A172 (cell line): Measurements from ENCODE around the gene C1orf74. TPM values are rescaled to one million over a fixed set of nuclear protein-coding genes. Genes with fewer than 3 reads are reported as not detected.
A peak's percentile ranks its signal among the peaks of the same experiment; 100 is the strongest.

Experiments
- DNase-seq: peaks from one replicate; pipeline ENCODE4 v3.0.0-alpha.2; 2015; ENCODE audit warnings: low spot score
- total RNA-seq: library from RNA; depleted of rRNA; stranded (reverse); fragments of >200 nt; shearing (Covaris generic); gene quantifications from 2 replicates; pipeline ENCODE4 v1.2.3, GENCODE V29; 2014; rRNA removed

The C1orf74 gene
- total RNA-seq, 1 experiment from 2014 or later: 5.0 TPM

DNA sequence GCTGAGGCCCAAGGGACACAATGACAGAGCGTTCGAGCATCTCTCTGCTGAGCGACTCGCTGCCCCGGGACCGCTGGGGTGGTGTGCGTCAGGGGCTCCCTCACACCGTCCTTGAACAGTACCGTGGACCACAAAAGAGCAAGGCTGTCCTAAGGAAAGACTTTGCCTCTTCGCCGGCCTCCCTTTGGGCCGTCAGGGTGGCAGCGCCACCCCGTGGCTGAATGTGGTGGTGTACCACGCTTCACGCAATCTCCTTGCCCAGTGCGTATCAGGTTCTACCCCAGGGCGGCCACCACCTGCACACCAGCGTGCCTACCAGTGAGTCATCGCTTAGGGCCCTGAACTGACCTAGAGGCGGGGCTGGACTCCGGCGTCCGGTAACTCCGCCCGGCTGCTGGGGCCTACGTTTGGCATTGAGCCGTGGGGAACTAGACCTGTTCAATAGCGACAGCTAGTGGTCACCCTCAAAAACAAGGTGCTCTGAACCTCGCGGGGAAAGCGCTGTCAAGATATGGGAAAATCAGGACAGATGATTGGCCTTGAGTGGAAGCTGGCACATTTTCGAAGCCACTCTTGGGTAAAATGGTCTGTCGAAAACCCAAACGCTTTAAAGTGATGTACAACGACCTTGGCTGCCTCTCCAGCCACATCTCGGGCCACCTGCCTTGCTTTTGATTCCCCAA, 36.6 kb downstream of the C1orf74 start:
- DNase-seq: peak; percentile 98

DNA sequence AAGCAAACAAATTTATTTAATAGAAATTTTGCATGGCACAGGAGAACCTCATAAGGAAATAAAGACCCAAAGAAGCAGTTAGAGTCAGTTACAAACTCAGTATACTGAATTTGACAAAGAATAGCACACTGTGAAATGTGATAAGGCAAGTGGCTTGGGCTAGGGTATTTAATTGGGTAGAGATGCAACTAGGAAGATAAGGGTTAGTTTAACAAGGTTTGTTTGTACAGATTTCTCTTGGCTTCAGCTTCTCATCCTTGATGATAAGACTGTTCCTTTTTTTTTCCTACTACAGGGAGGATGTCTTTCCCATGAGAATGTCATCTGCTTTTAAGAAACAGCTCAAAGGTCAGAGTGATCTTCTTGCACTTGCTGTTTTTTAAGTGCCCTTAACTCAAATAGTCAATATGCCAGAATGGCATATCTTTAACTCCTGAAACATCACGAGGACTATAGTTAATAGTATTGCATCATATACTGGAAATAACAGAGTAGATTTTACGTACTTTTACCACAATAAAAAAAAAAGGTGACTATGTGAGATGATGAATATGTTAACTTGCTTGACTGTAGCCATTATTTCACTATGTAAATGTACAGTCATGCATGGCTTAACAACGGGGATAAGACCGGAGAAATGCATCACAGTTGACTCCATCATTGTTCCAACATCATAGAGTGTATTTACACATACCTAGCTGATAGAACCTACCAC, 37.8 kb downstream of the C1orf74 start:
- DNase-seq: no peak

DNA sequence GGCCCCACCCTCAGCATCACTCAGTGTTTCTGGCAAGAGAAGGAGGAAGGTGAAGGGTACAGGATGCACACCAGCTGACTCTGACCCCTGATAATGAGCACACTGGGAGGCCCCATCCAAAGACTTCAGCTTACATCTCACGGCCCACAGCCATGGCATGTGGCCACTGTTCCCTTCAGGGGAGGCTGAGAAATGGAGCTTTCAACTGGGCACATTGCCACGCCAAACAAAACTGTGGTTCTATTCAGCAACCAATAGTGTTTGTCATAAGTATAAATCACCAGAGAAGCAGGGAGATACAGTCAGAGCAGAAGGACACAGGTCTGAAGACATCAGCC, 41.2 kb downstream of the C1orf74 start:
- peak; percentile 72 for DNase-seq

- peak; percentile 42 for DNase-seq
Observed at GRCh38 chr1:209742409-209743144, 41.8 kb downstream of the C1orf74 start.

- DNase-seq: no peak
Observed at GRCh38 chr1:209741889-209742288, 42.5 kb downstream of the C1orf74 start.

DNA sequence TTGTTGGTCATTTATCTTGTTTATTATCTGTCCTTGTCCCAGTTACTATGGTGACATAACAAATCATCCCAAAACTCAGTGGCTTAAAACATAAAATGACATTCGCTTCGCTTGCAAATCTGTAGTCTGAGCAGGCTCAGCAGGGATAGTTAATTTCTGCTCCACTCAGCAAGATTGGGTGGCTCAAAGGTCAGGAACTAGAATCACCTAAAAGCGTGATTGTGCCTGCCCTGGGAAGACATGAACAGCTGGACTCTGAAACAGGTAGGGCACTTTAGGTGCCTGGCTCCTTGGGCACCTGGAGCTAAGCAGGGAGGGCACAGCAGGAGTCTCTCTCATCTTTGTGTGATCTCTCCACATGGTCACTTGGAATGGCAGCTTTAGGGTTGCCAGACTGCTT, 43.2 kb downstream of the C1orf74 start:
- no peak for DNase-seq

DNA sequence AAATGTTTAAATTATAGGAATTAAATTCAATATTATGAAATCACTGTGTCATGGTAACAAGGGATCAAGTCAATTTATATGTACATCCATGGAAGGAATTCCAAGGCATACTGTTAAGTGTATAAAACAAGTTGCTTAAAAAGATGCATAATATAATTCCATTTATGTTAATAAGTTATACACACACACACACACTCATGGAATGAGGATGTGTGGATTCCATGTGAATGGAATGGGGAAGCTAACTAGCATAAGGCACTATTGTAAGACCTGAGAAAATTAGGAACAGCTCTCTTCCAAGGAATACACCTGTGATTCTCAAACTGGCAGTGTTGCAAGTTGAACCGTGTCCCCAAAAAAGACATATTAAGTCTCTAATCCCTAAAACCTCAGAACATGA, 46.1 kb downstream of the C1orf74 start:
- DNase-seq: no peak

DNA sequence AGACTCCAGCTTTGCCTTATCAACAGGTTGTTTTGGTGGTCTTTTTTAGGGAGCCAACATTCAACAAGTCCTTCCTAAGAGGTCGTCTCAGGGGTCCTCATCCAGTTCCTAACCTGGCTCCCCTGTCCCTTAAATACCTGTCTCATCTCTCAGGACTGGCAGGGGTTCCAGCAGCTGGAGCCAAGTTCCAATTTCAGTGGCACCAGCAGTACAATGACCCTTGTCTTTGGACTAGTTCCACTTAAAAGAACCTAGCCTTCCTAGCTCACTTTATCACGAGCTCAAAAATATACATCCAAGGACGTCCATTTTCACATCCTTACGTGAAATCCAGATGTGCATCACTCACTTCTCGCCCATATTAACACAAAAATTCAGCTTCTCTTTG, 47.2 kb downstream of the C1orf74 start:
- no peak for DNase-seq

- no peak for DNase-seq
Observed at GRCh38 chr1:209736490-209737117, 47.8 kb downstream of the C1orf74 start.

- peak; percentile 35 for DNase-seq
Observed at GRCh38 chr1:209733409-209734192, 50.8 kb downstream of the C1orf74 start.

DNA sequence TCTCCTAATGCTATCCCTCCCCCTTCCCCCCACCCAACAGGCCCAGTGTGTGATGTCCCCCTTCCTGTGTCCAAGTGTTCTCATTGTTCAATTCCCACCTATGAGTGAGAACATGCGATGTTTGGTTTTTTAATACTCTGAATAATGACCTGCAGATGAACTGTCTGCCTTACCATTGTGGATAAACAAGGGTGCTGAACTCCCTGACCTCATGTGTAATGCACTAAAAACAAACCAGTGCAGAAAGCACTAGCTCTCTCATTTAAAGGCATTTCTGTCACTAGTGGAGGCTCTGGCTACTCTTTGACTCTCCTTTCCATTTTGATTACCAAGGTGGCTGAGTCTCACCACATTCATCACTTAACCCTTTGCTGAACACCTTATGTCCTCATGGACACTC, 51.6 kb downstream of the C1orf74 start:
- DNase-seq: no peak

DNA sequence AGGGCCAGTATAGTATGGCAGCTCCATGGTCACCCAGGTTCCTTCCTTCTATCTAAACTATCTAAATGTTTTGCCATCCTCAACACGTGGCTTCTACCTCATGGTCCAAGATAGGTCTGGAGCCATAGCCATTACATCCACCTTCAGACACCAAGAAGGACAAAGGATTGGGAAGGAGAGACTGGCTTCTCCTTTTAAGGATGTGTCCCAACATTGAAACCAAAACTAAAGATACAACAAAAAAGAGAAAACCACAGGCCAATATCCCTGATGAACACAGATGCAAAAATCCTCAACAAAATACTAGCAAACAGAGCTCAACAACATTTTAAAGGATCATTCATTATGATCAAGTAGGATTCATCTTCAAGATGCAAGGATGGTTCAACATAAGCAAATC, 54.9 kb downstream of the C1orf74 start:
- DNase-seq: no peak

Other genes starting within 250 kb of the C1orf74 start
- not detected in 2 replicates for gene CAMK1G, start 200.8 kb downstream of the C1orf74 start, total RNA-seq
- gene LAMB3, start 132.1 kb downstream of the C1orf74 start, total RNA-seq: 7.0 and 13.7 TPM in 2 replicates
- gene G0S2, start 109.1 kb downstream of the C1orf74 start, total RNA-seq: not detected in 2 replicates
- gene HSD11B1, start 79.7 kb downstream of the C1orf74 start, total RNA-seq: 0.69 and 1.5 TPM in 2 replicates
- not detected in 2 replicates for gene TRAF3IP3, start 28.5 kb downstream of the C1orf74 start, total RNA-seq
- gene IRF6, start 21.6 kb upstream of the C1orf74 start, total RNA-seq: 0.02 TPM in 1 of 2 replicates, not detected in the other
- 12.1 and 15.9 TPM in 2 replicates for gene UTP25, start 43.4 kb upstream of the C1orf74 start, total RNA-seq
- 11.7 and 11.8 TPM in 2 replicates for gene SYT14, start 153.7 kb upstream of the C1orf74 start, total RNA-seq